GM23248 (cell line): ENCODE measurements around the gene ATP6V0E1. TPM values are rescaled to one million over a fixed set of nuclear protein-coding genes. Genes with fewer than 3 reads are reported as not detected.
A peak's percentile ranks its signal among the peaks of the same experiment; 100 is the strongest.
"Not testable (repeated sequence)": the region's sequence is repeated elsewhere in the genome, so short reads cannot be mapped to it uniquely, and the experiment has no call there.

Experiments used
- DNase-seq: peaks from one replicate; pipeline ENCODE4 v3.0.0-alpha.2; 2015
- H2AFZ ChIP-seq: fragments of 200-600 bp; sonication (generic); 2 replicates; pipeline ENCODE4 v1.6.1; 2016; ENCODE audit warnings: antibody characterized with exemption
- H3F3A ChIP-seq: fragments of 200-600 bp; sonication (generic); 2 replicates; pipeline ENCODE4 v1.6.1; 2016; ENCODE audit warnings: mild to moderate bottlenecking, antibody characterized with exemption, mixed run types; ENCODE audit not compliant: insufficient read depth
- H3K27ac ChIP-seq: fragments of 200-600 bp; sonication (generic); 2 replicates; pipeline ENCODE4 v1.5.1; 2016; ENCODE audit warnings: mild to moderate bottlenecking
- H3K27me3 ChIP-seq: fragments of 200-600 bp; sonication (generic); replicated peaks from 2 replicates; pipeline ENCODE4 v1.6.1; 2016; ENCODE audit warnings: mild to moderate bottlenecking; ENCODE audit not compliant: insufficient read depth
- H3K36me3 ChIP-seq: fragments of 200-600 bp; sonication (generic); 2 replicates; pipeline ENCODE4 v1.6.1; 2016; ENCODE audit warnings: low read depth, mild to moderate bottlenecking
- H3K4me1 ChIP-seq: fragments of 200-600 bp; sonication (generic); 2 replicates; pipeline ENCODE4 v1.6.1; 2016; ENCODE audit warnings: mild to moderate bottlenecking; ENCODE audit not compliant: insufficient read depth
- H3K4me2 ChIP-seq: fragments of 200-600 bp; sonication (generic); one replicate; pipeline ENCODE4 v1.6.1; 2016; ENCODE audit warnings: mild to moderate bottlenecking; ENCODE audit not compliant: unreplicated experiment
- H3K4me3 ChIP-seq: fragments of 200-600 bp; sonication (generic); 2 replicates; pipeline ENCODE4 v1.5.1; 2016; ENCODE audit warnings: mild to moderate bottlenecking
- H3K79me2 ChIP-seq: fragments of 200-600 bp; sonication (generic); 2 replicates; pipeline ENCODE4 v1.6.1; 2016; ENCODE audit warnings: mild to moderate bottlenecking; ENCODE audit not compliant: insufficient read depth
- H3K9ac ChIP-seq: fragments of 200-600 bp; sonication (generic); 2 replicates; pipeline ENCODE4 v1.6.1; 2016; ENCODE audit warnings: mild to moderate bottlenecking
- H3K9me2 ChIP-seq: fragments of 200-600 bp; sonication (generic); 2 replicates; pipeline ENCODE4 v1.6.1; 2016; ENCODE audit warnings: mixed run types, mild to moderate bottlenecking, moderate library complexity; ENCODE audit not compliant: insufficient read depth
- H3K9me3 ChIP-seq: fragments of 200-600 bp; sonication (generic); one replicate; pipeline ENCODE4 v1.6.1; 2017; ENCODE audit warnings: low read depth
- H4K20me1 ChIP-seq: fragments of 200-600 bp; sonication (generic); 2 replicates; pipeline ENCODE4 v1.6.0; 2016; ENCODE audit not compliant: insufficient read depth
- EZH2 ChIP-seq: fragments of 200-600 bp; sonication (generic); IDR thresholded peaks from 2 replicates; pipeline ENCODE4 v1.6.1; 2018; ENCODE audit warnings: antibody characterized with exemption, mild to moderate bottlenecking; ENCODE audit not compliant: insufficient read depth, poor library complexity, severe bottlenecking
- EZH2phosphoT487 ChIP-seq: fragments of 200-600 bp; sonication (generic); IDR thresholded peaks from 2 replicates; pipeline ENCODE4 v1.6.1; 2018; ENCODE audit warnings: antibody characterized with exemption, moderate library complexity, mild to moderate bottlenecking, low read depth; ENCODE audit not compliant: insufficient read depth
- WGBS, 2 experiments: methylation state at CpG; one replicate each; pipeline ENCODE4 v1.1.6; 2015 to 2017; ENCODE audit warnings: low lambda C conversion rate in 2 of 2, low coverage in 1 of 2; ENCODE audit errors: missing lambda C conversion rate in 2 of 2; 5-methylcytosine and 5-hydroxymethylcytosine counted together
- in situ Hi-C: fragments of 300-500 bp; cut with MboI; formaldehyde crosslinking; loops from 2 replicates; pipeline ENCODE4 v1.15.0; 2020
- polyA plus RNA-seq: library from polyadenylated mRNA; unstranded; fragments of >200 nt; fragmentation: Nextera tagmentation; extraction: Ambion mirVana; gene quantifications from 2 replicates; pipeline ENCODE4 v1.2.1, GENCODE V29; 2016
- small RNA-seq: library from RNA; depleted of rRNA; stranded (forward); fragments of <200 nt; gene quantifications from one replicate; pipeline ENCODE3, GENCODE V24; 2014; ENCODE audit warnings: low read depth, low replicate concordance
- total RNA-seq: library from RNA; depleted of rRNA; stranded (reverse); fragments of >200 nt; shearing (Covaris generic); gene quantifications from 2 replicates; pipeline ENCODE4 v1.2.3, GENCODE V29; 2014; rRNA removed

ATP6V0E1 gene
- total and polyA plus RNA-seq, 2 experiments from 2014 or later = 175 to 675 TPM

- in situ Hi-C loops = no loop called here
- Histone ChIP-seq H3K4me1 (0 out of 2 replicates have a peak, but pooled peaks cover 4% of the 10 kb centered on the region), H2AFZ (no peak overlapping the region), H3K36me3 (no peaks in the 10 kb centered on the region), H3K27me3 (no peaks in the 10 kb centered on the region), H3K79me2 (peaks cover 32% of the 10 kb centered on the region), H3K9ac (no peak overlapping the region), H3K27ac (no peak overlapping the region), H3K4me2 (no peak overlapping the region), H3K4me3 (no peak overlapping the region), H3K9me2 (no peaks in the 10 kb centered on the region), H3K9me3 (no peaks in the 10 kb centered on the region), H3F3A (no peaks in the 10 kb centered on the region), H4K20me1 (peaks cover 7% of the 10 kb centered on the region; the same call in 1 of the 2 replicates)
- TF ChIP-seq EZH2phosphoT487 = no peak
- TF ChIP-seq EZH2 = no peak
- DNase-seq = no peak
- 74 to 77% methylated on average over 5 of the region's 5 CpGs for WGBS, 2 experiments
Observed at GRCh38 chr5:173075137-173075843, 91.7 kb downstream of the ATP6V0E1 start.

- 0 out of 2 replicates have a peak, but pooled peaks cover 4% of the 10 kb centered on the region for H3K4me1 ChIP-seq
- no peak for TF ChIP-seq EZH2phosphoT487
- no peak overlapping the region for H3K27ac ChIP-seq
- H4K20me1 ChIP-seq = peaks cover 7% of the 10 kb centered on the region; the same call in 1 of the 2 replicates
- H3K4me2 ChIP-seq = no peak overlapping the region
- DNase-seq = no peak
- H3K9ac ChIP-seq = no peak overlapping the region
- H3K9me2 ChIP-seq = no peaks in the 10 kb centered on the region
- H3K36me3 ChIP-seq = no peaks in the 10 kb centered on the region
- in situ Hi-C loops = no loop called here
- H2AFZ ChIP-seq = no peak overlapping the region
- H3K4me3 ChIP-seq = no peak overlapping the region
- H3K9me3 ChIP-seq = no peaks in the 10 kb centered on the region
- 93% methylated on average over 5 of the region's 5 CpGs for WGBS, 2 experiments
- peaks cover 25% of the 10 kb centered on the region for H3K79me2 ChIP-seq
- no peaks in the 10 kb centered on the region for H3F3A ChIP-seq
- H3K27me3 ChIP-seq = no peaks in the 10 kb centered on the region
Observed at GRCh38 chr5:173075970-173076369, 92.4 kb downstream of the ATP6V0E1 start.

GRCh38 chr5:173076471-173076870 lies 92.9 kb downstream of the ATP6V0E1 start:
- H3F3A ChIP-seq, H3K4me3 ChIP-seq, H3K9ac ChIP-seq, H3K4me1 ChIP-seq, H2AFZ ChIP-seq, H3K27me3 ChIP-seq, H3K36me3 ChIP-seq, H4K20me1 ChIP-seq, in situ Hi-C loops, H3K4me2 ChIP-seq, H3K9me3 ChIP-seq, DNase-seq, H3K9me2 ChIP-seq, H3K27ac ChIP-seq: not testable (repeated sequence)
- H3K79me2 ChIP-seq = peaks cover 20% of the 10 kb centered on the region
- 93 to 95% methylated on average over 4 of the region's 4 CpGs for WGBS, 2 experiments

GRCh38 chr5:173078878-173079277 lies 95.3 kb downstream of the ATP6V0E1 start:
- peak; percentile 21 for DNase-seq
- no peaks in the 10 kb centered on the region for H3K36me3 ChIP-seq
- no peaks in the 10 kb centered on the region for H3K27me3 ChIP-seq
- peaks cover 19% of the 10 kb centered on the region for H3K79me2 ChIP-seq
- no peak overlapping the region for H3K4me3 ChIP-seq
- peaks cover 7% of the 10 kb centered on the region; the same call in 1 of the 2 replicates for H4K20me1 ChIP-seq
- H3F3A ChIP-seq = no peaks in the 10 kb centered on the region
- no peaks in the 10 kb centered on the region for H3K4me1 ChIP-seq
- no peak overlapping the region for H2AFZ ChIP-seq
- no peak overlapping the region for H3K27ac ChIP-seq
- H3K4me2 ChIP-seq = no peak overlapping the region
- in situ Hi-C loops = no loop called here
- H3K9me3 ChIP-seq = no peaks in the 10 kb centered on the region
- WGBS, 2 experiments = 40 to 51% methylated on average over 3 of the region's 3 CpGs
- no peaks in the 10 kb centered on the region for H3K9me2 ChIP-seq
- no peak for TF ChIP-seq EZH2phosphoT487
- TF ChIP-seq EZH2 = no peak
- H3K9ac ChIP-seq = no peak overlapping the region

Small RNA genes lying within 50 kb of the gene (small RNA-seq; reads per million reads assigned to genes)
- gene RF00019 = not detected
- gene SNORA74B = 8.7 reads per million, percentile 83 among the genes with 10 or more reads in this experiment

Other genes with a start within 250 kb of the ATP6V0E1 start
- gene DUSP1, start 212.6 kb upstream of the ATP6V0E1 start, total RNA-seq = 443 and 459 TPM in 2 replicates
- gene DUSP1, start 212.6 kb upstream of the ATP6V0E1 start, polyA plus RNA-seq = 264 and 269 TPM in 2 replicates
- gene ERGIC1, start 149.5 kb upstream of the ATP6V0E1 start, total RNA-seq = 233 and 235 TPM in 2 replicates
- gene ERGIC1, start 149.5 kb upstream of the ATP6V0E1 start, polyA plus RNA-seq = 66.4 and 75.8 TPM in 2 replicates
- 24.3 and 30.7 TPM in 2 replicates for gene RPL26L1, start 24.3 kb upstream of the ATP6V0E1 start, total RNA-seq
- gene RPL26L1, start 24.3 kb upstream of the ATP6V0E1 start, polyA plus RNA-seq = 102 and 104 TPM in 2 replicates
- 10.0 and 14.6 TPM in 2 replicates for gene CREBRF, start 72.6 kb downstream of the ATP6V0E1 start, total RNA-seq
- gene CREBRF, start 72.6 kb downstream of the ATP6V0E1 start, polyA plus RNA-seq = 3.2 and 3.5 TPM in 2 replicates
- gene BNIP1, start 160.8 kb downstream of the ATP6V0E1 start, total RNA-seq = 7.3 and 14.1 TPM in 2 replicates
- 13.7 and 15.7 TPM in 2 replicates for gene BNIP1, start 160.8 kb downstream of the ATP6V0E1 start, polyA plus RNA-seq